ENCODE measurements around the gene DBI.
"Not testable (repeated sequence)": the region's sequence is repeated elsewhere in the genome, so short reads cannot be mapped to it uniquely, and the experiment has no call there.

The DBI gene

GRCh38 chr2:119366161-119366648, 572 bp upstream of the DBI start:
- no peak for DNase-seq

GRCh38 chr2:119367472-119368099, 809 bp downstream of the DBI start:
- peak in 1 of 3 donors; percentile 66 for DNase-seq

GRCh38 chr2:119369845-119370244, 3.1 kb downstream of the DBI start:
- DNase-seq = no peak

DNA sequence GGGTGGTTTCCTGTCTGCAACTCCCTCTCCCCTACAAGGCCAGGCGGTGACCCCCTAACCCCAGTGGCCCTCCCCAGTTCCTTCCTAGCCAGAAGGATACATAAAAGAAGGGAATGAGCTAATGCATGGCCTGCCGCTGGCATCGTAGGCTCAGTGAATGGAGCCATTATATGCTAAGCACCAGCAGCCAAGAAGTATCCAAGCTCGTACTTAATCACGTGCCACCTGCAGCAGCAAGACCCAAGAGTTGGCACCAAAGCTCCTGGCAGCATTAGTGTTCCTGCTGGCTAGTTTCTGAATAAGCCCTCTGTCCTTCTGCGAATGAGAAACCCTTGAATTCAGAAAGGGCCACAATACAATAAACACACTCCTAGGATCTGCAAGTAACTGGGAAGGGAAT, 4.3 kb downstream of the DBI start:
- DNase-seq = no peak

DNA sequence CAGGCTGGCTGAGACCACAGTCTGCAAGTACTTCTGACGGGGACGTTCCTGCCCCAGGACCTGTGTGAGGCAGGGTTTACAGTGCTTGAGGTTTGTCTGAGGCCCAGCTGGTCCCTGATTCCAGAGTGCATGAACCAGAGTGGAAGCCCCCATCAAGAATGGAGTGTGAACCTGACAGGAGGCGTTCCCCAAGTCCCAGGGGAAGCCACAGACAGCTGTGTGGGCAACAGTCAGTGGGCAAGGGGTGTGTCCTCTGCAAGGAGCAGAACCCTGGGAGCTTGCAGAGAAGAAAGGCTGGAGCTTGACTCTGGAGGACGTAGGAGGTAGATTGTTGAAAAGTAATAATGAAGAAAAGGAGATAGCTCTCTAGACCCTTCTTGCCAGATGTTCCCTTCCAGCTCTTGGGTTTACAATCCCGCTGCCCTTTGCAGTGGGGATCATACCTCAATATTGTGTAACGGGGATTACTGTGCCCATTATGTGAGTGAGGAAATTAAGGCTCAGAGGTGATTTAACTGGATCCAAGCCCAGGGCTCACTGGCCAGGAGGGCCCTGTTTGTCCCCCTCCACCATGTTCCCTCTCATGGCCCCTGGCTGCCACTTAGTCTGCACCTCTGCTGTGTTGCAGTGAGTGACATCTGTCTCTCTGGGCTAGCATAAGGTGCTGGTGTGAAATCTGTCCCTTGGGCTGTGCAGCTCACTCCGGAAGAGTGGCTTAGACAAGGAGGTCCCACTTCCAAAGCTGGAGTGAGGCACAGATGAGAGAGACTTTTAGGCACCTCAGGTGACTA, 6.2 kb downstream of the DBI start:
- DNase-seq = no peak

- not testable (repeated sequence) for DNase-seq
Measured at GRCh38 chr2:119373907-119374745, 7.3 kb downstream of the DBI start.

GRCh38 chr2:119376406-119376805, 9.6 kb downstream of the DBI start:
- DNase-seq = not testable (repeated sequence)

- no peak for DNase-seq
Measured at GRCh38 chr2:119376810-119377209, 10.0 kb downstream of the DBI start.

GRCh38 chr2:119377294-119377992, 10.7 kb downstream of the DBI start:
- no peak for DNase-seq

GRCh38 chr2:119377993-119378345, 11.2 kb downstream of the DBI start:
- DNase-seq = no peak

GRCh38 chr2:119378566-119378965, 11.8 kb downstream of the DBI start:
- DNase-seq = no peak

DNA sequence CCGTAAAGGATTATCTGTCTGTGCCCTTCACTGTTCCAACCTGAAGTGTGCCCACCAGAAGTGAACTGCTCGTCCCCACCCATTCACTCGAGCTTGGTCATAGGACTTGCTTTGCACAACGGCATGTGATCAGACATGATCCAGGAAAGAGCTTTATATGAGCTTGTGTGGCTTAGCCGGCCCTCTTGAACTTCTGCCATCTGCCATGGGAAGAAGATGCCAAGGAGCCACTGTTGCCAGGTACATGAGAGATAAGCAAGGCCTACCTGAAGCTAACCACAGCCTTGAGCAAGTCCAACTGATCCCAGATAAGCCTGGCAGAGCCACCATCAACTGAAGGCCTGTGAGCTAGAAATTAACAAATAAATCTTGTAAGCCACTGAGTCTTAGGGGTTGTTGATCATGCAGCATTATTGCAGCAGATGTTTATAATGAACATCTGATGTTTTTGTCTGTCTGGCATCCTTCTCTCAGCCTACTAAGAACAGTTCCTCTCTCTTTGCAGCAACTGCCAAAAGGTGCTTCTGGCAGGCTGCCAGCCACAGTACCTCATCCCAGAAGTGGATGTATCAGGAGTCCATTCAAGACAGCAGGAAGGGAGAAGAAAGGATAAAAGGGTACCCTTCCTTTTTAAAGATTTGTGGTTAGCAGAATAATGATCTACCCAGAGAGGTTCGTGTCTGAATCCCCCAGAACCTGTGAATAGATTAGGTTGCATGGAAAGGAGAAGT, 16.8 kb downstream of the DBI start:
- no peak for DNase-seq

DNA sequence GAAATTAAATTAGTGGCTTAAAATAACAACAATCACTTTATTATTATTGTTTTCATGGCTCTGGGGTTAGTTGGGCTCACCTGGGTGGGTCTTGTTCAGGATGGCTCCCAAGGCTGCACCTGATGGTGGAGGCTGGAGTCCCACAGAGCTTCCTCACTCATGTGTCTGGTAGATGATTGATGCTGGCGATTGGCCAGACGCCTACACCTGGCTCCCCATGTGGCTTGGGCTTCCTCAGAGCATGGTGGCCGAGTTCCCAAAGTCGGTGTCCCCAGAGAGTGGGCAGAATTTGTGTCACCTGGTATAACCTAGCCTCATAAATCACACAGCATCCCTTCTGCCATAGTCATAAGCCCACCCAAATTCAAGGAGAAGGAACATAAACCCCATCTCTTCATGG, 18.2 kb downstream of the DBI start:
- no peak for DNase-seq

GRCh38 chr2:119385466-119385865, 18.7 kb downstream of the DBI start:
- DNase-seq = peak; percentile 26 to 55 (median 42)

DNA sequence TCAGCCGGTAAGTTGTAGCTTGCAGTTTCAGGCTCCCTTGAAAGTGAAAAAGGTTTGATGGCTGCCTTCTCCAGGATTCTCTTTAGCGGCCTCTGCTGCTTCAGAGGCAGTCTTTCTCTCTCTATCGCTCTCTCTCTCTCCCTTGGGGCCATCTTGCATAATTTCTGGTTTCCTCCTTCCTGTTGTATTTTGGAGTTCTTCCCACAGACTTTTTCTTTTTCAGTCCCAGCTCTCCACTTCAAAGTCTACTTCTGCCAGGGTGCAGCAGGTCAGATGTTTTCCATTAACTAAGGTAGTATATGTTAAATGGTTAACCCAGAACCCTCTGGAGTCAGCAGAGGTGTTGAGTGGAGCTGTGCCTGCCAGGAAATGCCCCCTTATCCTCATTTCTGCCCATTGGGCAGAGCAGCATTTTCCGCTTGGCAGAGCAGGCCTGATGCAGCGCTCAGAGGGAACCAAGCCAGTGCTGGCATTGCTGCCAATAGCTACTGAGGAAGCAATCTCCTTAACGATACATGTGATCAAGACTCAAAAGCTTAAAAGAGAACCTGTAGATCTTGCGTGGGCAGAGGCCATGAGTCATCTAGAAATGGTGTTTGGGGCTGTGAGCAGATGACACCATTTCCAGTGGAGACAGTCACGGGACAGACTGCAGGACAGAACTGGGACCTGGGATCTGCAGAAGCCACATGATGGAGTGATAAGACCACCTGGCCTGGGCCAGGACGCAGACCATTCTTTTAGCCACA, 20.8 kb downstream of the DBI start:
- DNase-seq = peak; percentile 92 to 97 (median 96)

- DNase-seq = no peak
Measured at GRCh38 chr2:119389615-119390306, 23.0 kb downstream of the DBI start.

DNA sequence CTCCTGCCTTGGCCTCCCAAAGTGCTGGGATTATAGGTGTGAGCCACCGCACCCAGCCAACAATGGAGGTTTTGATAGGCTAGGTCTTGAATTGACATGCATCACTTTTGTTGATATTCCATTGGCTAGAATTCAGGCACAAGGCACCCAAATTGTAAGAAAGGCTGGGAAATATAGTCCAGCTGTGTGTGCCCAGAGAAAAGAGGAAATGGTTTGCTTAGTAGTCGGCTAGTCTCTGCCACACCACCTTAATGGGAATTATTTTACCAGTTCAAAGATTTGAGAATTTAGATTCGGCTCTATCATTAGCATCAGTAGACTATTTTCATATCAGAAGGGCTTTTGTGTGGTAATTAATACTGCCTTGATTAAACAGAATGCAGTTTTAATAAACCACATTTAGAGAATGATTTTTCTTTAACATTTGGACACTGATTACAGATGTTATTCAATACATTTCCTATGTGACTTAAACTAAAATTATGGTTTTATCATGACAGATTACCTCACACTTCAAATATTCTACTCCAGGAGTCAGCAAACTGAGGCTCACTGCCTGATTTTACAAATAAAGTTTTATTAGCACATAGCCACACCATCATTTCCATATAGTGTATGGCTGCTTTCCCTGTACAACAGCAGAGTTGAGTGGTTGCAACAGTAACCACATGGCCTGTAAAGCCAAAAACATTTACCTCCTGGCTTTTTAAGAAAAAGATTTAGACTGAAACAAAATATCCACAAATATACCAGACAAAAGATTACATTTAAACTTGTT, 27.4 kb downstream of the DBI start:
- no peak for DNase-seq

DNA sequence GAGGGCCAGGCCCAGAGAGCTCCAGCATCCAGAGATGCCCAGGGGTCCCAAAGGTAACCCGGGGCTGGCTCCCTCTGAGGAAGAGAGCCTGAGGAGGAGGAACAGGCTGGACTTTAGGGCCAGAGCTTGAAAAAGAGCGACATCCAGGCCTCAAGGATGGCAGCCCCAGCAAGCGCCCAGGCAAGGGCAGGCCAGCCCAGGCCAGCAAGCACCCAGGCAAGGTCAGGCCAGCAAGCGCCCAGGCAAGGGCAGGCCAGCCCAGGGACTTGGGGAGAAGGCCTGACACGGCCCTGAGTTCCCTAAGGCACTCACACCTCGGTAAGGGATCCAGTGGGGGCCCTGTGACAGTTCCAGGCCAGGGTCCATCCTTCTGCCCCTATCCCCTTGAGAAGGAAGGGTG, 30.4 kb downstream of the DBI start:
- no peak for DNase-seq

GRCh38 chr2:119402106-119402505, 35.3 kb downstream of the DBI start:
- DNase-seq = no peak
